ENCODE data around the gene RRAGC. TPM values are rescaled to one million over a fixed set of nuclear protein-coding genes. Genes with fewer than 3 reads are reported as not detected.

The RRAGC gene
- polyA plus RNA-seq, 1 experiment, result 6.5 TPM

- ChIA-PET CTCF (interaction anchor here (0.6 kb wide), 1 partner anchor 9 kb away, joined by 3 read pairs; no protein-coding TSS in a partner anchor), POLR2A (no interaction called here)
- no peaks in the 10 kb centered on the region for H3K36me3 ChIP-seq (ENCODE audit: control insufficient read depth, insufficient read depth, low read length)
- no peak for TF ChIP-seq CTCF (IDR thresholded peaks at IDR 0.05; ENCODE audit: insufficient read depth, low read depth, low read length)
- H3K4me3 ChIP-seq (ENCODE audit: low read depth, low read length), result no peak overlapping the region
- no peak for DNase-seq (ENCODE audit: low read depth)
- H3K27me3 ChIP-seq (ENCODE audit: control insufficient read depth, insufficient read depth, low read length), result no peaks in the 10 kb centered on the region; the same call in 1 of the 2 replicates
These were observed 67.7 kb downstream of the RRAGC start for GRCh38 chr1:38791892-38792291.

- CTCF ChIA-PET, result interaction anchor here (1.6 kb wide), 1 partner anchor 10 kb away, joined by 4 read pairs; no protein-coding TSS in a partner anchor
These were observed 68.4 kb downstream of the RRAGC start for GRCh38 chr1:38791164-38791515.

GRCh38 chr1:38790422-38791163 lies 69.0 kb downstream of the RRAGC start:
- Histone ChIP-seq H3K4me3 (ENCODE audit: low read depth, low read length) (no peak overlapping the region), H3K36me3 (ENCODE audit: control insufficient read depth, insufficient read depth, low read length) (no peaks in the 10 kb centered on the region), H3K27me3 (ENCODE audit: control insufficient read depth, insufficient read depth, low read length) (no peaks in the 10 kb centered on the region; the same call in 1 of the 2 replicates)
- no peak for TF ChIP-seq CTCF (IDR thresholded peaks at IDR 0.05; ENCODE audit: insufficient read depth, low read depth, low read length)
- ChIA-PET CTCF (interaction anchor here (1.6 kb wide), 1 partner anchor 10 kb away, joined by 4 read pairs; no protein-coding TSS in a partner anchor), POLR2A (no interaction called here)
- DNase-seq (ENCODE audit: low read depth), result no peak

More at GRCh38 chr1:38791164-38791515, 68.4 kb downstream of the RRAGC start:
- no peak overlapping the region for H3K4me3 ChIP-seq (ENCODE audit: low read depth, low read length)
- TF ChIP-seq CTCF (IDR thresholded peaks at IDR 0.05; ENCODE audit: insufficient read depth, low read depth, low read length), result no peak
- POLR2A ChIA-PET, result no interaction called here
- no peaks in the 10 kb centered on the region; the same call in 1 of the 2 replicates for H3K27me3 ChIP-seq (ENCODE audit: control insufficient read depth, insufficient read depth, low read length)
- no peaks in the 10 kb centered on the region for H3K36me3 ChIP-seq (ENCODE audit: control insufficient read depth, insufficient read depth, low read length)
- DNase-seq (ENCODE audit: low read depth), result no peak

GRCh38 chr1:38789498-38790169 lies 69.9 kb downstream of the RRAGC start:
- ChIA-PET CTCF (interaction anchor here (1.6 kb wide), 1 partner anchor 11 kb away, joined by 4 read pairs; no protein-coding TSS in a partner anchor), POLR2A (no interaction called here)
- Histone ChIP-seq H3K4me3 (ENCODE audit: low read depth, low read length) (no peak overlapping the region), H3K27me3 (ENCODE audit: control insufficient read depth, insufficient read depth, low read length) (no peaks in the 10 kb centered on the region; the same call in 1 of the 2 replicates), H3K36me3 (ENCODE audit: control insufficient read depth, insufficient read depth, low read length) (no peaks in the 10 kb centered on the region)
- TF ChIP-seq CTCF (IDR thresholded peaks at IDR 0.05; ENCODE audit: insufficient read depth, low read depth, low read length), result no peak
- DNase-seq (ENCODE audit: low read depth), result no peak

Data from BJ (cell line).